Lower leg skin (tissue), 3 donors: ENCODE results near the gene HPD.

ENCODE experiments used
- CTCF ChIP-seq, 3 donors: fragments of 450-650 bp; IDR thresholded peaks; one replicate each; pipeline ENCODE4 v1.5.1; 2016; ENCODE audit warnings: antibody characterized with exemption in 3 of 3, mild to moderate bottlenecking in 3 of 3, moderate library complexity in 2 of 3
- POLR2A ChIP-seq, 2 donors: fragments of 450-650 bp; IDR thresholded peaks; one replicate each; pipeline ENCODE4 v1.6.1; 2016 to 2017; ENCODE audit warnings: antibody characterized with exemption in 2 of 2, mild to moderate bottlenecking in 1 of 2, moderate library complexity in 1 of 2

GRCh38 chr12:121861636-121862254 lies 3.1 kb upstream of the HPD start:
- TF ChIP-seq CTCF (IDR thresholded peaks at IDR 0.05), result no peak
- no peak for TF ChIP-seq POLR2A (IDR thresholded peaks at IDR 0.05)
